Thyroid gland (tissue), 4 donors: ENCODE data around the gene PALLD.

Experiments
- CTCF ChIP-seq, 6 experiments: fragments of 200-600 bp in 3 of 6; fragments of 450-650 bp in 3 of 6; sonication (generic) in 3 of 6; IDR thresholded peaks; one replicate each; pipeline ENCODE4 v1.5.1; 2016 to 2019; ENCODE audit warnings: antibody characterized with exemption in 6 of 6, mild to moderate bottlenecking in 2 of 6, inconsistent platforms in 1 of 6, moderate library complexity in 1 of 6
- POLR2A ChIP-seq, 2 donors: fragments of 450-650 bp; IDR thresholded peaks; one replicate each; pipeline ENCODE4 v1.6.1; 2017; ENCODE audit warnings: antibody characterized with exemption in 2 of 2, mild to moderate bottlenecking in 2 of 2, moderate library complexity in 1 of 2

GRCh38 chr4:168488869-168489274, 8.0 kb upstream of the PALLD start:
- TF ChIP-seq CTCF (IDR thresholded peaks at IDR 0.05) = no peak
- no peak for TF ChIP-seq POLR2A (IDR thresholded peaks at IDR 0.05)
